Retinal pigment epithelial cell (primary cell): Measurements from ENCODE around the gene CRIM1.

Experiments used
- DNase-seq: peaks from one replicate; pipeline ENCODE4 v3.0.0-alpha.2; 2010; ENCODE audit warnings: low read depth
- H3K4me3 ChIP-seq: 2 replicates; pipeline ENCODE4 v1.5.1; 2011; ENCODE audit warnings: mild to moderate bottlenecking, low read length, control low read depth, moderate library complexity
- CTCF ChIP-seq: conservative IDR thresholded peaks from 2 replicates; pipeline ENCODE4 v1.5.1; 2011; ENCODE audit warnings: low read depth, low read length, control low read depth, inconsistent platforms

CRIM1 gene

DNA sequence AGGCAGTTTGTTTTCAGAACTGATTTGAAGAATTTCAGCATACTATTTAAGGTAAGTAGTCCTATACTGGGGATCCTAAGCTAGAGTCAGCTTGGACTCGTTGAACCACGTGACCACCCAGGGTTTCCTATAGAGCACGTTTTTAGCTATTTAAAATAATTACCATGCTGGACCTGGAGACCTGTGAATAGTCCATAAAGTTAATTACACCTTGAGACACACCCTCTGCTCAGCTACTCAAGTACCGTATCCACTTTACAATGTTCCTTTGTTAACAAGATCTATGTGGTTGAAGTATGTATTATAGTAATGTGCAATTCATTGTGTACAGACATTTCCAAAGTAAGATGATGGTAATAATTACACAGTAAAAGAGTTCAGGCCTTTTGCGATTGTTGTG is 67.6 kb downstream of the CRIM1 start:
- no peak for TF ChIP-seq CTCF
- no peak overlapping the region for H3K4me3 ChIP-seq
- no peak for DNase-seq

DNA sequence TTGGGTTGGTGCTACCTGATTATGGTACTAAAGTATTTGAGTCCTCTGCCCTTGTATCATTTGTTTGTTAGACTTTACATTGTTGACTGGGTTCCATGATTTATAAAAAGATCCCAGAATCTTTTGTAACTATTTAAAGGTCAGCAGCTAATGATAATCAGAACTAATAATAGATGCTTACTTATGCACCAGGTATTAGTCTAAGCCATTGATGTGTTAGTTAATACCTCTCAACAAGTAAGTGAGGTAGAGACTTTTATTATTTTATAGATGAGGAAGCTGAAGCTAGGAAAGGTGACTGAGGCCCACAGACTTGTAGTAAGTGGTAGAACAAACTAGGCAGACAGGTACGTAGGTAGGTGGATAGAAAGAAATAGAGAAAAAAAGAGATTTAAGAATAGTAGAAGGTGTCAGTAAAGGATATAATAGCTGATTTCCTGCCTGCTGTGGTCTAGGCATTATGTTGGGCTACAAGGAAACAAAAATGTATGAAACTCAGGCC is 68.1 kb downstream of the CRIM1 start:
- H3K4me3 ChIP-seq, result no peak overlapping the region
- TF ChIP-seq CTCF, result no peak
- DNase-seq, result no peak

DNA sequence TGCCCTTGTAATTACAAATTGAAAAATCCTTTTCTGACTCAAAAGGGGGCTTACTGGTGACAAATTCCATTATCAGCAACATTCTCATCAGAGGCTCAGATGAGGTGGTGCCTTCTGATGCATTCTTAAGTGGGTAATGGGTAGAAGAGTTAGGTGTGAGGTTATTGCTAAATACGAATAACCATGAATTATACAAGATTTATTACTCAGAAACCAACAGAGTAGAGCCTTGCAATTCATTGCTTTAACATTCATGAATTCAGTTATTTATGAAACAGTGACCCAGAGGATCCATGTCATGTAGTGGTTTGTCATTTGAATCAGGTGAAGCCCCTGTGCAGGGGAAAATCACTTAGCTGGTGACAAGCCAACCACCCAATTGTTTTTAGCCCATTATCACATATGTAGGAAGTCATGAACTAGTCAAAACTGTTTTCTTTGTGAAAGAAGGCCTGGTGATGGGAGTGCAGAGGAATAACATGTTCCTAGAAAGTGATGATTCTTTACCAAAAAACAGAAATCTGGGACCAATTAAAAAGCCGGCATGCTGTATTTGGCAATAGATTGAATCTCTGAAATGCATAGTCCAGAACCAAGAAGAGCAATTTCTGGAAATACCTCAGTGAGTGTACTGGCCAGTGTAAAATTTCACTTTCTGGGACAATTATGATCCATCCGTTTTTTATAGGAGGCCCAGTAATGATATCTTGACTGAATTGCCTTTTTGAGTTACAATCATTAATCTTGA is 70.2 kb downstream of the CRIM1 start:
- TF ChIP-seq CTCF, result no peak
- no peak overlapping the region for H3K4me3 ChIP-seq
- DNase-seq, result no peak

- H3K4me3 ChIP-seq, result no peak overlapping the region
- no peak for DNase-seq
- no peak for TF ChIP-seq CTCF
Measured at GRCh38 chr2:36427790-36428243, 72.2 kb downstream of the CRIM1 start.

DNA sequence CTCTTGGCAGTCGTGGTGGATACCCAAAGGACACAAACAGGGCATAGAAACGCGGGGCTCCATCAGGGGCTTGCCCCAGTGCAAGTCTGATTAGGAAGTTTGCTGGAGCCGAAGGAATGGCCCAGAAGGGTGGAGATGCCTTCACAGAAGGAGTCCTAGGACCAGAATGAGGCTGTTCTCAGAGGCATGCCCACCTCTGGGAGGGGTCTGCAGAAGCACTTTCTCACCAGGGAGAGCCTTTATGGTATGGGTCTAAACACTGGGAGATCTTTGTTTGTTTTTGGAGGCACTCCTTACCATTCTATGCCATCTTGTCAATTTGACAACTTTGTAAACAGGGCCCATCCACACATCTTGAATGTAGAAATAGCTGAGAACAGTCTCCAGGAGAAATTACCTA is 75.0 kb downstream of the CRIM1 start:
- no peak overlapping the region for H3K4me3 ChIP-seq
- TF ChIP-seq CTCF, result no peak
- DNase-seq, result no peak

- TF ChIP-seq CTCF, result no peak
- H3K4me3 ChIP-seq, result no peak overlapping the region
Measured at GRCh38 chr2:36432479-36432878, 76.9 kb downstream of the CRIM1 start.

More at GRCh38 chr2:36432479-36432878, 76.9 kb downstream of the CRIM1 start:
- no peak for DNase-seq
